Esophagus squamous epithelium (tissue), 4 donors: Measurements from ENCODE around the gene CSMD2.

Source experiments
- CTCF ChIP-seq, 6 experiments: fragments of 450-650 bp in 4 of 6; fragments of 200-600 bp in 2 of 6; sonication (generic) in 2 of 6; IDR thresholded peaks; one replicate each; pipeline ENCODE4 v1.5.1; 2016 to 2019; ENCODE audit warnings: antibody characterized with exemption in 6 of 6, mild to moderate bottlenecking in 4 of 6, moderate library complexity in 4 of 6
- POLR2A ChIP-seq, 4 donors: fragments of 450-650 bp; IDR thresholded peaks; one replicate each; pipeline ENCODE4 v1.6.1; 2017; ENCODE audit warnings: antibody characterized with exemption in 4 of 4, mild to moderate bottlenecking in 4 of 4, moderate library complexity in 3 of 4

GRCh38 chr1:33993301-33993700 is 171.7 kb downstream of the CSMD2 start:
- TF ChIP-seq POLR2A (IDR thresholded peaks at IDR 0.05), result no peak
- TF ChIP-seq CTCF (IDR thresholded peaks at IDR 0.05), result no peak
